K562 (cell line): ENCODE data around the gene ZBTB18. TPM values are rescaled to one million over a fixed set of nuclear protein-coding genes. Genes with fewer than 3 reads are reported as not detected.

Experiments used
- ATAC-seq: fragments of 200-7000 bp; cut with Tn5 transposase; 3 replicates; pipeline ENCODE4 v1.9.1; 2020; ENCODE audit warnings: moderate library complexity
- BruUV-seq: library from RNA; stranded (reverse); fragments of 400-500 nt; replicated peaks from 2 replicates; lab custom pipeline; 2021; lab: Mats Ljungman, UMichigan
- CTCF ChIA-PET: fragments of 300-600 bp; formaldehyde crosslinking; extraction: SDS; loops from one replicate; lab custom pipeline; 2021; ENCODE audit warnings: low intra/inter-chr PET ratio; lab: Yijun Ruan, JAX
- POLR2A ChIA-PET: fragments of 300-600, 350-650 bp; sonication (Branson Sonifier 250); formaldehyde crosslinking; extraction: SDS; loops from one replicate; lab custom pipeline; 2021; ENCODE audit warnings: antibody characterized with exemption, inconsistent platforms; lab: Yijun Ruan, JAX
- DNase-seq, 4 experiments: peaks; one replicate each; pipeline versions ENCODE4 v3.0.0 to v3.0.0-alpha.2; 2011 to 2018; ENCODE audit warnings: low spot score in 3 of 4, mixed read lengths in 3 of 4; ENCODE audit errors: extremely low read depth in 1 of 4
- FAIRE-seq: peaks from 2 replicates; lab custom pipeline; 2011; peaks lifted over from hg19 to GRCh38; lab: Jason Lieb, UNC
- H2AFZ ChIP-seq: 2 replicates; pipeline ENCODE4 v1.6.0; 2011; ENCODE audit warnings: low read depth, low read length, control low read depth, inconsistent platforms
- H3K27ac ChIP-seq: fragments of 200-600 bp; 3 replicates; pipeline ENCODE4 v1.8.0; 2011; ENCODE audit warnings: low read depth, mild to moderate bottlenecking, control low read depth, inconsistent platforms, low read length, moderate library complexity, mixed read lengths; ENCODE audit errors: extremely low read depth
- H3K27me3 ChIP-seq, 2 experiments: fragments of 300-600 bp in 1 of 2; 2 replicates in 1 of 2; 3 replicates in 1 of 2; pipeline versions ENCODE4 v1.6.0 to v1.8.0; 2011; ENCODE audit warnings: inconsistent platforms in 2 of 2, low read length in 2 of 2, mild to moderate bottlenecking in 1 of 2, mixed read lengths in 1 of 2, moderate library complexity in 1 of 2; ENCODE audit not compliant: control insufficient read depth in 2 of 2, insufficient read depth in 2 of 2
- H3K36me3 ChIP-seq: fragments of 300-600 bp; 3 replicates; pipeline ENCODE4 v1.8.0; 2011; ENCODE audit warnings: mild to moderate bottlenecking, low read length, inconsistent platforms; ENCODE audit not compliant: control insufficient read depth, insufficient read depth
- H3K4me1 ChIP-seq, 2 experiments: fragments of 200-600 bp in 1 of 2; replicated peaks in 1 of 2; 2 replicates in 1 of 2; 3 replicates in 1 of 2; pipeline versions ENCODE4 v1.5.1 to v1.8.0; 2011; ENCODE audit warnings: inconsistent platforms in 2 of 2, low read length in 2 of 2, mild to moderate bottlenecking in 1 of 2, mixed read lengths in 1 of 2, moderate library complexity in 1 of 2; ENCODE audit not compliant: control insufficient read depth in 2 of 2, insufficient read depth in 2 of 2
- H3K4me2 ChIP-seq: 2 replicates; pipeline ENCODE4 v1.6.1; 2011; ENCODE audit warnings: low read length, control low read depth, inconsistent platforms, mixed read lengths; ENCODE audit not compliant: insufficient read depth
- H3K4me3 ChIP-seq: fragments of 200-600 bp; sonication (generic), shearing (Covaris generic); 2 replicates; pipeline ENCODE4 v1.5.1; 2016; ENCODE audit warnings: control low read depth, inconsistent platforms
- H3K79me2 ChIP-seq: fragments of 200-600 bp; 3 replicates; pipeline ENCODE4 v1.8.0; 2011; ENCODE audit warnings: low read length, inconsistent platforms; ENCODE audit not compliant: control insufficient read depth, insufficient read depth
- H3K9ac ChIP-seq, 2 experiments: 2 replicates each; pipeline versions ENCODE4 v1.6.0 to v1.6.1; 2011; ENCODE audit warnings: low read depth in 2 of 2, low read length in 2 of 2, control low read depth in 1 of 2, inconsistent platforms in 1 of 2, mild to moderate bottlenecking in 1 of 2, mixed read lengths in 1 of 2; ENCODE audit not compliant: insufficient read depth in 1 of 2
- H3K9me1 ChIP-seq: one replicate; pipeline ENCODE4 v1.6.0; 2011; ENCODE audit warnings: inconsistent platforms, mild to moderate bottlenecking, low read length, moderate library complexity; ENCODE audit not compliant: control insufficient read depth, insufficient read depth
- H3K9me3 ChIP-seq: replicated peaks from 2 replicates; pipeline ENCODE4 v1.5.1; 2011; ENCODE audit warnings: low read depth, low read length, inconsistent platforms; ENCODE audit not compliant: control insufficient read depth, insufficient read depth
- H4K20me1 ChIP-seq: replicated peaks from 2 replicates; pipeline ENCODE4 v1.6.1; 2011; ENCODE audit warnings: low read length, inconsistent platforms, mixed read lengths; ENCODE audit not compliant: control insufficient read depth, insufficient read depth
- FOXK2 ChIP-seq, 2 experiments: fragments of 450-650 bp; IDR thresholded peaks in 1 of 2; conservative IDR thresholded peaks in 1 of 2; 2 replicates each; pipeline ENCODE4 v1.6.1; 2016; ENCODE audit warnings: low read depth in 2 of 2, mild to moderate bottlenecking in 1 of 2
- KLF16 ChIP-seq: IDR thresholded peaks from 2 replicates; pipeline ENCODE4 v1.6.1; 2016; ENCODE audit warnings: antibody characterized with exemption
- MLLT1 ChIP-seq, 2 experiments: fragments of 450-650 bp; IDR thresholded peaks; 2 replicates each; pipeline ENCODE4 v1.6.1; 2016
- NR0B1 ChIP-seq: fragments of 450-650 bp; IDR thresholded peaks from one replicate; pipeline ENCODE4 v1.6.1; 2018; ENCODE audit warnings: mild to moderate bottlenecking, moderate library complexity; ENCODE audit not compliant: partially characterized antibody
- PREB ChIP-seq: sonication (generic); formaldehyde crosslinking; IDR thresholded peaks from 2 replicates; pipeline ENCODE4 v1.8.1; 2023; ENCODE audit warnings: mild to moderate bottlenecking, missing genetic modification reagents
- SAFB2 ChIP-seq: fragments of 200-400 bp; formaldehyde crosslinking; IDR thresholded peaks from 2 replicates; pipeline ENCODE4 v1.6.1; 2018; ENCODE audit warnings: borderline replicate concordance, low read length, low read depth, moderate library complexity; ENCODE audit not compliant: severe bottlenecking
- STAG1 ChIP-seq: sonication (generic); formaldehyde crosslinking; IDR thresholded peaks from 2 replicates; pipeline ENCODE4 v1.5.0; 2020; ENCODE audit warnings: missing genetic modification reagents, borderline replicate concordance
- THRA ChIP-seq: fragments of 450-650 bp; IDR thresholded peaks from 2 replicates; pipeline ENCODE4 v1.6.1; 2017; ENCODE audit warnings: mild to moderate bottlenecking, moderate library complexity
- ZNF121 ChIP-seq: sonication (generic); formaldehyde crosslinking; conservative IDR thresholded peaks from 2 replicates; pipeline ENCODE4 v1.8.0; 2022; ENCODE audit warnings: missing genetic modification reagents
- WGBS: fragments of 100-300 bp; shearing (Covaris generic); methylation state at CpG from one replicate; pipeline ENCODE4 v1.1.6; 2016; ENCODE audit warnings: low coverage, mixed read lengths; ENCODE audit not compliant: insufficient coverage; ENCODE audit errors: missing lambda C conversion rate; 5-methylcytosine and 5-hydroxymethylcytosine counted together
- in situ Hi-C: fragments of 300-500 bp; cut with MboI; formaldehyde crosslinking; loops from 4 replicates; pipeline ENCODE4 v1.15.0; 2018; ENCODE audit warnings: inconsistent platforms, mixed read lengths
- intact Hi-C: fragments of 100-400 bp; cut with micrococcal nuclease; formaldehyde crosslinking; loops from 2 replicates; pipeline ENCODE4 v1.14.2; 2022
- polyA plus RNA-seq, 8 experiments: library from polyadenylated mRNA; depleted of rRNA in 4 of 8; stranded (reverse) in 5 of 8; unstranded in 3 of 8; fragments of >200 nt; fragmentation: Nextera tagmentation in 2 of 8; fragmentation: Illumina TruSeq in 1 of 8; extraction: Ambion mirVana in 2 of 8; extraction: Trizol in 1 of 8; gene quantifications; 2 replicates each; pipeline versions ENCODE4 v1.2.1 to v1.2.3, GENCODE V29; 2011 to 2014; ENCODE audit warnings: inconsistent platforms in 1 of 8, missing spikeins in 1 of 8
- total RNA-seq, 7 experiments: library from RNA; depleted of rRNA in 6 of 7; stranded (reverse); fragments of >200 nt in 6 of 7; fragmentation: Illumina TruSeq in 2 of 7; extraction: Trizol in 2 of 7; gene quantifications; 2 replicates each; pipeline versions ENCODE4 v1.2.1 to v1.2.3, GENCODE V29; 2011 to 2021; ENCODE audit warnings: low replicate concordance in 1 of 7
- TF ChIP-seq, protein P1 (sequence below): sonication (generic); formaldehyde crosslinking; IDR thresholded peaks from 2 replicates; pipeline ENCODE4 v1.8.1; 2023; ENCODE audit warnings: mild to moderate bottlenecking, missing genetic modification reagents, moderate library complexity
- TF ChIP-seq, protein P2 (sequence below): fragments of 250-450 bp; sonication (Bioruptor Pico); IDR thresholded peaks from 2 replicates; pipeline ENCODE4 v1.4.0; 2020; ENCODE audit warnings: mild to moderate bottlenecking, moderate library complexity, borderline replicate concordance

The ZBTB18 gene
- total and polyA plus RNA-seq, 9 of the 15 experiments (the other 6 are each of a cell fraction or from before 2014, with no cell fraction given), result 0.13 to 2.6 (median 1.6) TPM

GRCh38 chr1:244022311-244022710, 28.8 kb upstream of the ZBTB18 start:
- Histone ChIP-seq H4K20me1 (no peaks in the 10 kb centered on the region), H3K9me1 (no peaks in the 10 kb centered on the region), H3K36me3 (no peaks in the 10 kb centered on the region), H3K4me2 (no peak overlapping the region), H3K4me3 (no peak overlapping the region), H3K79me2 (no peaks in the 10 kb centered on the region), H3K4me1 (no peaks in the 10 kb centered on the region), H3K27me3 (peaks cover 30 to 35% of the 10 kb centered on the region in 2 experiments), H3K27ac (no peak overlapping the region), H3K9me3 (no peaks in the 10 kb centered on the region), H3K9ac (no peak overlapping the region), H2AFZ (no peak overlapping the region)
- FAIRE-seq (no peak), DNase-seq (no peak), ATAC-seq (no peak)
- ChIA-PET CTCF (no interaction called here), POLR2A (interaction anchor here (0.5 to 1.2 kb wide), 3 partner anchors 20 to 247 kb away, joined by 3 read pairs; no protein-coding TSS in a partner anchor)
- WGBS, result 0% methylated on average over 2 of the region's 2 CpGs
- intact Hi-C loops (no loop called here), in situ Hi-C loops (no loop called here)
- no TSS peak for BruUV-seq
- TF ChIP-seq PREB (no peak), STAG1 (no peak), KLF16 (no peak), THRA (no peak), SAFB2 (no peak), MLLT1 (IDR thresholded peaks at IDR 0.05) (no peak), FOXK2 (conservative IDR thresholded peaks at IDR 0.05 in 1 of 2, IDR thresholded peaks at IDR 0.05 in 1 of 2; ENCODE audit: low read depth in 2 of 2) (no peak), NR0B1 (no peak), ZNF121 (no peak)
- TF ChIP-seq, protein P1, sequence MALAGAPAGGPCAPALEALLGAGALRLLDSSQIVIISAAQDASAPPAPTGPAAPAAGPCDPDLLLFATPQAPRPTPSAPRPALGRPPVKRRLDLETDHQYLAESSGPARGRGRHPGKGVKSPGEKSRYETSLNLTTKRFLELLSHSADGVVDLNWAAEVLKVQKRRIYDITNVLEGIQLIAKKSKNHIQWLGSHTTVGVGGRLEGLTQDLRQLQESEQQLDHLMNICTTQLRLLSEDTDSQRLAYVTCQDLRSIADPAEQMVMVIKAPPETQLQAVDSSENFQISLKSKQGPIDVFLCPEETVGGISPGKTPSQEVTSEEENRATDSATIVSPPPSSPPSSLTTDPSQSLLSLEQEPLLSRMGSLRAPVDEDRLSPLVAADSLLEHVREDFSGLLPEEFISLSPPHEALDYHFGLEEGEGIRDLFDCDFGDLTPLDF (CRISPR knock-in tag), result no peak
- TF ChIP-seq, protein P2, sequence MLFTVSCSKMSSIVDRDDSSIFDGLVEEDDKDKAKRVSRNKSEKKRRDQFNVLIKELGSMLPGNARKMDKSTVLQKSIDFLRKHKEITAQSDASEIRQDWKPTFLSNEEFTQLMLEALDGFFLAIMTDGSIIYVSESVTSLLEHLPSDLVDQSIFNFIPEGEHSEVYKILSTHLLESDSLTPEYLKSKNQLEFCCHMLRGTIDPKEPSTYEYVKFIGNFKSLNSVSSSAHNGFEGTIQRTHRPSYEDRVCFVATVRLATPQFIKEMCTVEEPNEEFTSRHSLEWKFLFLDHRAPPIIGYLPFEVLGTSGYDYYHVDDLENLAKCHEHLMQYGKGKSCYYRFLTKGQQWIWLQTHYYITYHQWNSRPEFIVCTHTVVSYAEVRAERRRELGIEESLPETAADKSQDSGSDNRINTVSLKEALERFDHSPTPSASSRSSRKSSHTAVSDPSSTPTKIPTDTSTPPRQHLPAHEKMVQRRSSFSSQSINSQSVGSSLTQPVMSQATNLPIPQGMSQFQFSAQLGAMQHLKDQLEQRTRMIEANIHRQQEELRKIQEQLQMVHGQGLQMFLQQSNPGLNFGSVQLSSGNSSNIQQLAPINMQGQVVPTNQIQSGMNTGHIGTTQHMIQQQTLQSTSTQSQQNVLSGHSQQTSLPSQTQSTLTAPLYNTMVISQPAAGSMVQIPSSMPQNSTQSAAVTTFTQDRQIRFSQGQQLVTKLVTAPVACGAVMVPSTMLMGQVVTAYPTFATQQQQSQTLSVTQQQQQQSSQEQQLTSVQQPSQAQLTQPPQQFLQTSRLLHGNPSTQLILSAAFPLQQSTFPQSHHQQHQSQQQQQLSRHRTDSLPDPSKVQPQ (CRISPR knock-in tag), result no peak
